GM21723 (cell line): ENCODE data around the gene HINFP.
"Not testable (repeated sequence)": the region's sequence is repeated elsewhere in the genome, so short reads cannot be mapped to it uniquely, and the experiment has no call there.

ENCODE experiments used
- ATAC-seq: cut with Tn5 transposase; IDR thresholded peaks from one replicate; pipeline ENCODE4 v1.9.1; 2021; ENCODE audit warnings: mild to moderate bottlenecking, moderate library complexity; ENCODE audit not compliant: unreplicated experiment

HINFP gene

DNA sequence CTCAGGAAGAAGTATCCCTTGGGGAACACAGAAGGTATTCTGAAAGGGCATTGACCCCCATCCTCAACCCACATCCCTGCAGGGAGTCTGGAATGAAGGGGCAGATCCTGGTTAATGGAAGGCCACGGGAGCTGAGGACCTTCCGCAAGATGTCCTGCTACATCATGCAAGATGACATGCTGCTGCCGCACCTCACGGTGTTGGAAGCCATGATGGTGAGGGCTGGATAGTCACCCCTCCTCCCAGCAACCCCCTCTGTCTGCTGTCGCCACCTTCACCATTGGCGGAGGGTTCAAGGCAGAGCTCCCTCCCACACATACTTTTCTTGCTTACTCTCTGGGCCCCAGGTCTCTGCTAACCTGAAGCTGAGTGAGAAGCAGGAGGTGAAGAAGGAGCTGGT lies 32.8 kb downstream of the HINFP start:
- no peak for ATAC-seq

DNA sequence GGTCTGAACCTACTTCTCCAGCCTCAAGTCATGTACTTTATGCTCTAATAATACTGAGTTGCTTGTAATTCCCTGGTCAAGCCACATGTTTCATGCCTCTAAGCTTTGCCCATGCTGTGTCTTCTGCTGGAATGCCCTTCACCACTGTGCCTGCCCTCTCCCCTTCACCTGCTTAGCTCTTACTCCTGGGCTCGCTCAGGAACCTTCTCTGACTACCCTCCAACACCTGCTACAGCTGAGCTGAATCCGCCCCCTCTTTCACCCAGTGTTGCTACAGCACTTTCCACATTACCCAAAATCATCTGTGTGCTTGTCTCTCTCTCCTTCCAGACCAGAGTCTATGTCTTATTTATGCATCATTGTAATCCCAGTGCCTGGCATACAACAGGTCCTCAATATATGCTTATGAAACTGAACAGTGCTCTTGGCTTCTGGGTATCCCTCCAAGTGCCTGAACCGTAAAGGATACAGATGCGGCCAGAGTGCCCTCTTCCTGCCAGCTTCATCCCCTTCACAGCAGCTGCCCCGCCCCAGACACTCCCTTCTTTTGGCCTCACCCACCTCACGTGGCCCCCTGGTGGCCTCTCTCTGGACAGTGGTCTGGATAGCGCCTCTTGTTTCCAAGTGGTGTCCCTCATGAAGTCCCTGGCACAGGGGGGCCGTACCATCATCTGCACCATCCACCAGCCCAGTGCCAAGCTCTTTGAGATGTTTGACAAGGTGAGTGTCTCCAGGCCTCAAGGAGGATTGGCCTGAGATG lies 34.5 kb downstream of the HINFP start:
- ATAC-seq: no peak

DNA sequence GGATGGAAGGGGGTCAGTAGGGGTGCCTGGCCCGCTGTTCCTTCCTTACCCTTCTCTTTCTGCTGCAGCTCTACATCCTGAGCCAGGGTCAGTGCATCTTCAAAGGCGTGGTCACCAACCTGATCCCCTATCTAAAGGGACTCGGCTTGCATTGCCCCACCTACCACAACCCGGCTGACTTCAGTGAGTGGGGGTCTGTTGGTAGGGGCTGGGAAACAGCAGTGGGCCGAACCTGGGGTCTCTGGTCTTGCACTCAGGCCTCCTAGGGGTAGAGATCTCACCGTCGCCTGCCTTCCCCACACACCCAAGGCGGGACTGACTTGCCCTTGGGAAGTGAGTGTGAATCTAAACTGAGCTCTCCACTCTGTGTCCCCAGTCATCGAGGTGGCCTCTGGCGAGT lies 35.1 kb downstream of the HINFP start:
- ATAC-seq: no peak

DNA sequence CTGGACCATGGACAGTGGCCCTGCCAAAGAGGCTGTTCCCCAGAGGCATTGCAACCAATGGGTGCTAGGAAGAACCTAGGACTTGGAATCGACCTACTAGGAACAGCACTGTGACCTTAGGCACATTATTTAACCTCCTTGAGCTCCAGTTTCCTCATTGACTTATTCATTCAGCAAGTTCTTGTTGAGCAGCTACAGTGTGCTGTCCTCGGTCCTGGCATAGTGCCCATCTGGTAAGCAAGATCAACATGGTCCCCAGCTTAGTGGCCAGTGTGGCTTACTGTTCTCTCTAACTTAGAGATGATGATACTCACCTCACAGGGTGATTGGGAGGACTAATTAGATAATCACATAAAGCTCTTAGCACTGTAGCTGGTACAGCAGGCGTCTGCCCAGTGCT lies 35.7 kb downstream of the HINFP start:
- no peak for ATAC-seq

DNA sequence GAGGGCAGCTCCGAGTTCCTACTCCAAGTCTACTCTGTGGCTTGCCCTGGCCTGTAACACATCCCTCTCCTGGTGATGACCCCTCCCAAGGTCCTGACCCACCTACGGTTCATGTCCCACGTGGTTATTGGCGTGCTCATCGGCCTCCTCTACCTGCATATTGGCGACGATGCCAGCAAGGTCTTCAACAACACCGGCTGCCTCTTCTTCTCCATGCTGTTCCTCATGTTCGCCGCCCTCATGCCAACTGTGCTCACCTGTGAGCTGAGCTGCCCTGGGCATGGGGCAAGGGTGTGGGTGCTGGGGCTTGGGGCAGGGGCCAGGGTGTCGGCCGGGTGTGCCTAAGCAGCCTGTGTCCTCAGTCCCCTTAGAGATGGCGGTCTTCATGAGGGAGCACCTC lies 37.1 kb downstream of the HINFP start:
- no peak for ATAC-seq

DNA sequence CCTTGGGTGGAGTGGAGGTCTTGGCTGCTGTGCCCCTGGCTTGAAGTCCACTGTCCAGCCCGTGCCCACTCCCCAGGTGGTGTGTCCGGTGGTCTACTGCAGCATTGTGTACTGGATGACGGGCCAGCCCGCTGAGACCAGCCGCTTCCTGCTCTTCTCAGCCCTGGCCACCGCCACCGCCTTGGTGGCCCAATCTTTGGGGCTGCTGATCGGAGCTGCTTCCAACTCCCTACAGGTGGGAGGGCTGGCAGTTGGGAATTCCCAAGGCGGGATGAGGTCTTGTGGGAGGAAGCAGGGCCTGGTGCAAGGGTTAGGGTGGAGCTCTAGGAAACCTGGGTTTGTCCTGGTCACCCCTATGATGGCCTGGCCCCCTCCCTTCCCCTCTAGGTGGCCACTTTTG lies 38.8 kb downstream of the HINFP start:
- no peak for ATAC-seq

DNA sequence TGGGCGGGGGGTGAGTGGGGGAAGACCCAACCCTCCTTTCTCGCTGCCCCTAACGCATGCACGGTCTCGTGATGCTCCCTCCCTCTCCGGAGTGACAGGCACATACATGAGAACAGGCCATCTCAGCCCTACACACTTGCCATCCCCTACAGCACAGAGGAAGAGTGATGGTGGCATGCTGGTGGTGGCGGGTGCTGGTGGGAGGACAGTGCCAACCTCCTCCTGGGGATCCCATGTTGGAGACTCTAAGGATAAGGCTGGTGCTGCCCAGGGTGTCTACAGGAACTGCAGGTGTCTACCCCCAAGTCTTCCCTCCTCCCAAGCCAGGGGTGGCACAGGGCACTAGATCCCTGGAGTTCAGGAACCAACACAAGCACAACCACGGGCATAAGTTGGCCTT lies 40.5 kb downstream of the HINFP start:
- no peak for ATAC-seq

DNA sequence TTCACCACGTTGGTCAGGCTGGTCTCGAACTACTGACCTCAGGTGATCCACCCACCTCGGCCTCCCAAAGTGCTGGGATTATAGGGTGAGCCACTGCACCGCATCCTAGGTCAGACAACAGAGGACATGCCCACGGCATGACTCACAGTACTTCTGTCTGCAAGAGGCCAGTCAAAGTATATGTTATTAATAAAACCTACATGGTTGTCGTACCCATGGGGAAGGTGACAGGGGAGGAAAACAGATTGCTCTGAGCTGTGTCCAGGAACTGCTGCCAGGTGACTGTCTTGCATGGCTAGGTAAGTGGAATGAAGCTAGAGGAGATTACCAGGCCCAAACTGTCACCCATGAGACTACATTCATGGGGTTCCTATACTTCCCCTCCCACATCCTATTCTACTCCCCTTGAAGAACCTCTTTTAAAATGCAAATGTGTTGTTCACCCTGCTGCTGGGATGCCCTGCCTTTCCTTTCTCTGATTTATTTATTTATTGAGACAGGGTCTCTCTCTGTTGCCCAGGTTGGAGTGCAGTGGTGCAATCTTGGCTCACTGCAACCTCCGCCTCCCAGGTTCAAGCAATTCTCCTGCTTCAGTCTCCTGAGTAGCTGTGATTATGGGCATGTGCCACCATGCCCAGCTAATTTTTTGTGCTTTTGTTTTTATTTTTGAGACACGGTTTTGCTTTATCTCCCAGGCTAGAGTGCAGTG lies 45.1 kb downstream of the HINFP start:
- ATAC-seq: no peak

DNA sequence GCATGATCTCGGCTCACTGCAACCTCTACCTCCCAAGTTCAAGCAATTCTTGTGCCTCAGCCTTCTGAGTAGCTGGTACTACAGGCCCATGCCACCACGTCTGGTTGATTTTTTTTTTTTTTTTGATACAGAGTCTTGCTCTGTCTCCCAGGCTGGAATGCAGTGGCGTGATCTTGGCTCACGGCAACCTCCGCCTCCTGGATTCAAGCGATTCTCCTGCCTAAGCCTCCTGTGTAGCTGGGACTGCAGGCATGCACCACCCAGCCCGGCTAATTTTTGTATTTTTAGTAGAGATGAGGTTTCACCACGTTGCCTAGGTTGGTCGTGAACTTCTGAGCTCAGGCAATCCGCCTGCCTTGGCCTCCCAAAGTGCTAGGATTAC lies 45.7 kb downstream of the HINFP start:
- not testable (repeated sequence) for ATAC-seq

DNA sequence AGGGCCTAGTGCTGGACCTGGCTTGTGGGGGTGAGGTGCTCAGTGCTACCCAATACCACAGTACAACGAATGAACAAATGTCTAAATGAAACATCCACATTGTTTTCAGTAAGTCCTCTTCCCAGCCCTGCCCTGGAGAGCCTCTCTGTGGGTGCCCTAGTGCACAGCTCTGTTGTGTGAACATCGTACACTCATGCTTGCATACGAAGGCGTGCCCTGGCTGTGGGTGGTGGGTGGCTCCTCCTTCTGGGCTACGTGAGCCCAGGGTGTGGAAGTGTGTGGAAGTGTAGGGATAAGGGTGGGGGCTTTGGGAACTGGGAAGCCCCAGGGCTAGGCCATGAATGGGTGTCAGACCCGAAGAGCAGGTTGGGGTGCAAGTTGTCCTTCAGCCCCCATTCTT lies 46.6 kb downstream of the HINFP start:
- ATAC-seq: no peak

DNA sequence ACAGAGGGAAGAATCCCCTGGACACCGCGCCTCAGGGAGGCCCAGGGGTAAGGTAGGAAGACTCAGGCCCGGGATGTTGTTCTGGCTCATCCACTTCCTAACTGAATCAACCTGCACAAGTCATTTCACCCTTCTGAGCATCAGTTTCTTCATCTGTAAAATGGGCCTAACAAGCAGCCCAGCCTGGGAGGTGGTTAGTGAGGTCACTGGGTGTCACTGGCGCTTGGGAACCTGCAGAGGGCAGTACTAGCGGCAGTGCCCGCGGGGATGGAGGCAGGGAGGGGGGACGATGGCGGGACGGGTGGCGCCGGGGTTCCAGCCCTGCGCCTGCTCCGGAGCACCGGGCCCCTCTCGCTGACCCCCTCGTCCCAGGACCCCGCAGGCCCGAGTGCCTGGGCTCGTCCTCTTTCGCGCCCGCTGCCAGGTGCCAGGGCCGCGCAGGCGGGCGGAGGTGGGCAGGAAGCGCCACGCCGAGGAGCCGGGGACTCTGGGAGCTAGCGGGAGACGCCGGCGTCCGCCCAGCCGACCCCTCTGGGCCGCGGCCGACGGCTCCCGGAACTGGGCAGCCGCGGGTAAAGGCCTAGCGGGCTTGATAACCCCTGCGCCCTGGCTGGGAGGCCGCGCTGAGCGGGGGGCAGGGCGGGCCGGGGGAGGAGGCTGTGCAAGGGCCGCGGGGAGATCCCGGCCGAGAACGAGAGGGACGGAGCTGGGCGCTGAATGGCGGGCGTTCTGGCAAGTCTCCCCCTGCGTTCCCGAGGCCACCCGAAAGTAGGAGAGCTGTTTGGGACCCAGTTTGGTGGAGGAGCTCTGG lies 47.3 kb downstream of the HINFP start, which contains the start of gene NLRX1:
TSS of gene NLRX1 (plus strand) at position 255 of the 811 bp plus-strand sequence. CDS start 2,679 bp downstream, outside the sequence.
- ATAC-seq: peak; percentile 92

DNA sequence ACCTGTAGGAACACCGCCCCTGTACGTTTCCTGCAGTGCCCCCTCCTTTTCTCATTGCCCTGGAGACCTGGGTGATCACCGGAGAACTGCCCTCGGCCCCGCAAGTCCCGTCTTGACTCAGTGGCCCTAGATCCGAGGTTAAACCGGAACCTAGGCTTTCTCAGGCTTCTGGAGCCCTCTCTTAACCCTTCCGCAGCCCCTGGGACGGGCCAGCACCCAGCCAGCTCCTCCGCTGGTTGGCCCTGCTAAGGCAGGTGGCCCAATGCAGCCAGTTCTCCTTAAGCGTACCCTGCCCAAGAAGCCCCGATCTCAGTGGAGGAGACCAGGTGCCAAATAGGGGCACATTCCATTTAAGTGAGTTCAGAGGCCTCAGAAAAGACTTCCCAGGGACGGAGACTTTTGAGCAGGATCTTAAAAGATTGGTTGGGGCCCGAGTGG lies 47.9 kb downstream of the HINFP start:
- peak; percentile 22 for ATAC-seq

DNA sequence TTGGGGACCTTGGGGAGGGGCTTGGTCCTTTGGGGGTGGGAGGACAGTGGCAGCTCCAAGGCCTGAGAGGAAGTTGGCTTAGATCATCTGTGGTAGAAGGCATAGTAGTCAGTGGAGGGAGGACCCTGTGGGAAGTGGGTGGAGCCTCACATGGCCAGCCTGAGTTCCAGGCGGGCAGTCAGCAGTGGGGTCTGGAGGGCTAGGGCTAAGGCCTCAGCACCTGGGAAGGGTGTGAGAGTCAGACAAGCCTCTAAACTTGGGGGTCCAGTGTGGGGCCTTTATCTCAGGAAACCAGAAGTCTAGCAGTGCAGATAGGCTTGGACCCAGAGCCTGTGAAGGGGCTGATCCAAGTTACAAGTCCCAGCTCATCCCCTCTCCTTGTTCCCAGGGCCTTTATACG lies 51.1 kb downstream of the HINFP start:
- ATAC-seq: no peak

DNA sequence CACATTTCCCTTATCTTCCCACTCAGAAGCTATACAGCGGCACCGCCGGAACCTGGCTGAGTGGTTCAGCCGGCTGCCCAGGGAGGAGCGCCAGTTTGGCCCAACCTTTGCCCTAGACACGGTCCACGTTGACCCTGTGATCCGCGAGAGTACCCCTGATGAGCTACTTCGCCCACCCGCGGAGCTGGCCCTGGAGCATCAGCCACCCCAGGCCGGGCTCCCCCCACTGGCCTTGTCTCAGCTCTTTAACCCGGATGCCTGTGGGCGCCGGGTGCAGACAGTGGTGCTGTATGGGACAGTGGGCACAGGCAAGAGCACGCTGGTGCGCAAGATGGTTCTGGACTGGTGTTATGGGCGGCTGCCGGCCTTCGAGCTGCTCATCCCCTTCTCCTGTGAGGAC lies 52.1 kb downstream of the HINFP start:
- ATAC-seq: no peak

DNA sequence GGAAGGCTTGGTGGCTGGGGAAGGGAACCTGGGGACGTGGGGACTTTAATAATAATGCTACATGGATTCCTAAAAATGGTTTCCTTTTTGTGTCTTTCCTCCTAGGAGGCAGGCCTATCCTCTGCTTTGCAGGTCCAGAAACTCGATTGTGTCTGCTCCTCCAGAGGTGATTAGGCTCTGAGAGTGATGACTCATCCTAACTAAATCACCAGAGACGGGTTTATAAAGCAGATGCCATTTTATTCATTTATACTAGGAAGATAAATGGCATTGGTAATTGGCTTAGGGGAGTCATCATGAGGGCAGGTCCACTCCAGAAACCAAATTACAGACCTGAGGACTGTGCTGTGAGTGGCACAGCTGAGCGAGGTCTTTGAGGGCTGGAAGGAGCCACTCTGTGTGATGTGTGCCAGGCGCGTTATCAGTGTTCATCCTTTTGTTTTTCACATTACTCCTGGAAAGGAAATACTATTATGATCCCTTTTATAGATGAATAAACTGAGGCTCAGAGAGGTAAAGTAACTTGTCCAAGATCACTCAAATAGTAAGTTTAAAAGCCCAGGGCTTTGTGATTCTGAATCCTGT lies 54.2 kb downstream of the HINFP start:
- ATAC-seq: no peak

DNA sequence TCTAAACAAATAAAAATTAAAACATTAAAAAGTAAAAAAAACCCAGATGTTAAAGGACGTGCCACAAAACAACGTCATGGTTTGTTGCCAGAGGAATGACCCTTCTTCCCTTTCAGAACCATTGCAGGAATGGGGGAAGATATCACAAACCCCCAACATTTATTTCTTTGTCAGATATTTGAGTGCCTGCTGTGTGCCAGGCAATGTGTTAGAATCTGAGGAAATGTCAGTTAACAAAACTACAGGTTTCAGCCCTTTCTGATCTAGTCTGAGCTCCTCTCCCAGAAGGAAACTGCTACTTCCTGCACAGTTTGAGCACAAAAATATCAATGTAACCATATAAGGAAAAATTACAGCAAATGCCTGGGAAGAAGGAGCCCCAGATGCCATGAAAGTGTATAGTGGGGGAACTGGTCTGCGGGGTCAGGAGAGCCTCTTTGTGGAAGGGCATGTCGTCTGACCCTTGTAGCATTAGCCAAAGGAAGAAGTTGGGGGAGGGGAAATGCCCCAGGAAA lies 56.8 kb downstream of the HINFP start:
- no peak for ATAC-seq

DNA sequence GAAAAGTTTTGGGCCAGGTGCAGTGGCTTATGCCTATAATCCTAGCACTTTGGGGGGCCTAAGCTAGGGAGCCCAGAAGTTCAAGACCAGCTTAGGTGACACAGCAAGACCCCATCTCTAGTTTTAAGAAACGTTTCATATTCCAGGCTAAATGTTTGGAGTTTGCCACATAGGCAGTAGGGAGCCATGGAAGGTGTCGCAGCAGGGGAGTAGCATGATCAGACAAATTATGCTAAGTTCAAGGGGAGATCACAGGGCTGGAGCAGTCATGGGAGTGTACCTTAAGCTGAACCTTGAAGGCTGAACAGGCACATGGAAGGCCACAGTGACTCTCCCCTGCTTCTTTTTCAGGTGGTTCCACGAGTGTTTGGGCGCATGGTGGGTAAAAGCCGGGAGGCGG lies 58.0 kb downstream of the HINFP start:
- ATAC-seq: no peak

DNA sequence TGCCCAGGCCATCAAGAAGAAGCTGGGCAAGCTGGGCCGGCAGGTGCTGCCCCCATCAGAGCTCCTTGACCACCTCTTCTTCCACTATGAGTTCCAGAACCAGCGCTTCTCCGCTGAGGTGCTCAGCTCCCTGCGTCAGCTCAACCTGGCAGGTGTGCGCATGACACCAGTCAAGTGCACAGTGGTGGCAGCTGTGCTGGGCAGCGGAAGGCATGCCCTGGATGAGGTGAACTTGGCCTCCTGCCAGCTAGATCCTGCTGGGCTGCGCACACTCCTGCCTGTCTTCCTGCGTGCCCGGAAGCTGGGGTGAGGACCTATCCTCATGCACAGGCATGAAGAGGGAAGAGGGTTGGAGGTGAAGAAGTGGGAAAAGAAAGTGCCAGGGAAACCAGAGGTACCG lies 58.6 kb downstream of the HINFP start:
- no peak for ATAC-seq

DNA sequence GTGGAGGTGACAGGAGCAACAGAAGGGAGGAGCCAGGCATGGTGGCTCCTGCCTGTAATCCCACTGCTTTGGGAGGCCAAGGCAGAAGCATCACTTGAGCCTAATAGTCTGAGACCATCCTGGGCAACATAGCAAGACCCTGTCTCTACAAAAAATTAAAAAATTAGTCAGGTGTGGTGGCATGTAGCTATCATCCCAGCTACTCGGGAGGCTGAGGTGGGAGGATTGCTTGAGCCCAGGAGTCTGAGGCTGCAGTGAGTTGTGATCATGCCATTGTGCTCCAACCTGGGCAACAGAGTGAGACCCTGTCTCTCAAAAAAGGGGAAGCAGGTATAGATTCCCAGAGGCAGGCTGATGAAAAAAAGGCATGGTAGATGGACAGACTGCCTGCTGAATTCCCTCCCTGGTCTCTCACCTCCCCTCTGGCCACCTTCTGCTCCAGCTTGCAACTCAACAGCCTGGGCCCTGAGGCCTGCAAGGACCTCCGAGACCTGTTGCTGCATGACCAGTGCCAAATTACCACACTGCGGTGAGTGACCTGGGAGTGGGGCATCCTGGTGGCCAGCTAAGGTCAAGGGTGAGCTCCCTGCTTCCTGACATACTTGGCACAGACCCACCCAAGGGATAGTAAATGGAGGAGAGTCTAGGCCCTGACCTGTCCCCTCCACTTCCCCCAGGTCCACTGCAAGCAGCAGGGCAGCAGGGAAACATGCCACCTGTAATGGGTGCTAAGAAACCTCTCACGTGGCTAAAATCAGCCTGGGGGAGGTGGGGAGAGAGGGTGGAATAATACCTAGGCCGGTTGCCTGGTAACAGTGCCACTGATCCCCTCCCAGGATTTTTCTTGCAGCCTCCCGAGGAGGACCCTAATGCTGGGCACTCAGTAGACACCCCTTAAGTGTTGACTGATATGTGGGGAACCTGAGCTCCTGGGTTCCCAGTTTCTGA lies 59.6 kb downstream of the HINFP start:
- ATAC-seq: no peak
